ENCODE results near the gene ZNF385D.

GRCh38 chr3:21654241-21654640, 96.8 kb downstream of the ZNF385D start:
- TF ChIP-seq, protein P1, sequence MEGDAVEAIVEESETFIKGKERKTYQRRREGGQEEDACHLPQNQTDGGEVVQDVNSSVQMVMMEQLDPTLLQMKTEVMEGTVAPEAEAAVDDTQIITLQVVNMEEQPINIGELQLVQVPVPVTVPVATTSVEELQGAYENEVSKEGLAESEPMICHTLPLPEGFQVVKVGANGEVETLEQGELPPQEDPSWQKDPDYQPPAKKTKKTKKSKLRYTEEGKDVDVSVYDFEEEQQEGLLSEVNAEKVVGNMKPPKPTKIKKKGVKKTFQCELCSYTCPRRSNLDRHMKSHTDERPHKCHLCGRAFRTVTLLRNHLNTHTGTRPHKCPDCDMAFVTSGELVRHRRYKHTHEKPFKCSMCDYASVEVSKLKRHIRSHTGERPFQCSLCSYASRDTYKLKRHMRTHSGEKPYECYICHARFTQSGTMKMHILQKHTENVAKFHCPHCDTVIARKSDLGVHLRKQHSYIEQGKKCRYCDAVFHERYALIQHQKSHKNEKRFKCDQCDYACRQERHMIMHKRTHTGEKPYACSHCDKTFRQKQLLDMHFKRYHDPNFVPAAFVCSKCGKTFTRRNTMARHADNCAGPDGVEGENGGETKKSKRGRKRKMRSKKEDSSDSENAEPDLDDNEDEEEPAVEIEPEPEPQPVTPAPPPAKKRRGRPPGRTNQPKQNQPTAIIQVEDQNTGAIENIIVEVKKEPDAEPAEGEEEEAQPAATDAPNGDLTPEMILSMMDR (IDR thresholded peaks at IDR 0.05 in 4 of 5, conservative IDR thresholded peaks at IDR 0.05 in 1 of 5) = no peak
- TF ChIP-seq POLR2A (IDR thresholded peaks at IDR 0.05) = no peak

All from gastrocnemius medialis (tissue), 4 donors.